ENCODE data around the gene ATP2B2. TPM values are rescaled to one million over a fixed set of nuclear protein-coding genes. Genes with fewer than 3 reads are reported as not detected.

ATP2B2 gene
- total RNA-seq, 4 donors from 2014 or later: 0.31 to 2.9 (median 1.8) TPM

GRCh38 chr3:10480871-10481378, 24.5 kb downstream of the ATP2B2 start:
- Histone ChIP-seq H3K36me3 (no peaks in the 10 kb centered on the region), H3K4me1 (no peaks in the 10 kb centered on the region), H3K9me3 (no peaks in the 10 kb centered on the region), H3K27ac (no peak overlapping the region), H3K4me3 (no peak overlapping the region), H3K27me3 (no peaks in the 10 kb centered on the region)
- no peak for DNase-seq
- no peak for ATAC-seq
- intact Hi-C loops (cut with DNase I; ENCODE audit: low total_unique reads) (no loop called here), in situ Hi-C loops (cut with MboI; ENCODE audit: low sequenced_read_pairs in 4 of 4) (no loop called here)
- TF ChIP-seq POLR2A (IDR thresholded peaks at IDR 0.05) (no peak), CTCF (IDR thresholded peaks at IDR 0.05 in 4 of 5, conservative IDR thresholded peaks at IDR 0.05 in 1 of 5) (no peak)

- intact Hi-C loops (cut with DNase I; ENCODE audit: low total_unique reads) (no loop called here), in situ Hi-C loops (cut with MboI; ENCODE audit: low sequenced_read_pairs in 4 of 4) (no loop called here)
- Histone ChIP-seq H3K4me1 (peaks cover 3 to 5% of the 10 kb centered on the region in 2 donors), H3K36me3 (no peaks in the 10 kb centered on the region), H3K4me3 (no peak overlapping the region), H3K27me3 (no peaks in the 10 kb centered on the region), H3K27ac (no peak overlapping the region), H3K9me3 (no peaks in the 10 kb centered on the region)
- no peak for DNase-seq
- TF ChIP-seq CTCF (IDR thresholded peaks at IDR 0.05 in 4 of 5, conservative IDR thresholded peaks at IDR 0.05 in 1 of 5): no peak
- no peak for TF ChIP-seq POLR2A (IDR thresholded peaks at IDR 0.05)
- no peak for ATAC-seq
Measured at GRCh38 chr3:10479311-10479710, 26.1 kb downstream of the ATP2B2 start.

- no peak overlapping the region for H3K27ac ChIP-seq
- intact Hi-C loops (cut with DNase I; ENCODE audit: low total_unique reads): no loop called here
- DNase-seq (no peak), ATAC-seq (no peak)
- H3K36me3 ChIP-seq: no peaks in the 10 kb centered on the region
- H3K4me1 ChIP-seq: peaks cover 13% of the 10 kb centered on the region in 2 donors
- H3K27me3 ChIP-seq: no peaks in the 10 kb centered on the region
- in situ Hi-C loops (cut with MboI; ENCODE audit: low sequenced_read_pairs in 4 of 4): no loop called here
- no peak overlapping the region for H3K4me3 ChIP-seq
- no peaks in the 10 kb centered on the region for H3K9me3 ChIP-seq
- TF ChIP-seq CTCF (IDR thresholded peaks at IDR 0.05 in 4 of 5, conservative IDR thresholded peaks at IDR 0.05 in 1 of 5) (no peak), POLR2A (IDR thresholded peaks at IDR 0.05) (no peak)
Measured at GRCh38 chr3:10475983-10476382, 29.4 kb downstream of the ATP2B2 start.

- no peak for TF ChIP-seq POLR2A (IDR thresholded peaks at IDR 0.05)
- TF ChIP-seq CTCF (IDR thresholded peaks at IDR 0.05 in 4 of 5, conservative IDR thresholded peaks at IDR 0.05 in 1 of 5): no peak
- Histone ChIP-seq H3K27ac (peak overlapping the region; percentile 13 to 60 (median 54)), H3K9me3 (no peaks in the 10 kb centered on the region), H3K4me1 (peaks cover 24 to 25% of the 10 kb centered on the region in 2 donors), H3K36me3 (no peaks in the 10 kb centered on the region), H3K27me3 (no peaks in the 10 kb centered on the region), H3K4me3 (no peak overlapping the region)
- no peak for ATAC-seq
- in situ Hi-C loops (cut with MboI; ENCODE audit: low sequenced_read_pairs in 4 of 4) (no loop called here), intact Hi-C loops (cut with DNase I; ENCODE audit: low total_unique reads) (loop anchor here (5.0 kb wide), 1 partner anchor 42 kb away; no protein-coding TSS in a partner anchor)
- DNase-seq: no peak
Measured at GRCh38 chr3:10474847-10475246, 30.5 kb downstream of the ATP2B2 start.

GRCh38 chr3:10474275-10474646, 31.1 kb downstream of the ATP2B2 start:
- TF ChIP-seq CTCF (IDR thresholded peaks at IDR 0.05 in 4 of 5, conservative IDR thresholded peaks at IDR 0.05 in 1 of 5): no peak
- peak in 1 of 2 donors; percentile 22 for TF ChIP-seq POLR2A (IDR thresholded peaks at IDR 0.05)
- Histone ChIP-seq H3K27ac (peak overlapping the region; percentile 13 to 60 (median 54)), H3K27me3 (no peaks in the 10 kb centered on the region), H3K36me3 (no peaks in the 10 kb centered on the region), H3K4me1 (peaks cover 29 to 30% of the 10 kb centered on the region in 2 donors), H3K9me3 (no peaks in the 10 kb centered on the region), H3K4me3 (no peak overlapping the region)
- ATAC-seq (no peak), DNase-seq (no peak)
- in situ Hi-C loops (cut with MboI; ENCODE audit: low sequenced_read_pairs in 4 of 4): no loop called here
- intact Hi-C loops (cut with DNase I; ENCODE audit: low total_unique reads): loop anchor here (5.0 kb wide), 1 partner anchor 43 kb away; no protein-coding TSS in a partner anchor
